ENCODE measurements around the gene NCBP2L.

NCBP2L gene

DNA sequence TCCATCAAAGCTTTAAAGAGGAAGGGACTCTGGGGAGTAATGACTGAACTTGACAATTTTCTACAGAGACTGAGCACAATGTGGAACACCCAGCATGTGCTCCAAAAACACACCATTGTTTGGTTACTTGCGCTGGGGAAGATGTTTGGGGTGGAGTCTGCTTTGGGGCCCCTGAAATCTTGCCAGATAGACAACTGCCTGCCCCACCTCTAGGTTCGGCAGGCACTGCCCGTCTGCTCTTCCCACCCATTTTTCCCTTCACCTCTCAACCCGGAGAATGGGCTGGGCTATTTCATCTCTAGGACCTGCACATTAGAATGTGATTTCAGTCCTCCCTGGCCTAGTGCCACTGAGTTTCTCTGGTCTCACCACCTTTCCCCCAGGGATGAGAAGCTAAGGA lies 43.8 kb upstream of the NCBP2L start:
- Histone ChIP-seq H3K4me3 (ENCODE audit: low read length, poor library complexity, severe bottlenecking) (no peak overlapping the region), H3K9me3 (ENCODE audit: insufficient read depth, low read depth, low read length) (no peaks in the 10 kb centered on the region), H3F3A (ENCODE audit: low read depth) (no peaks in the 10 kb centered on the region), H3K27me3 (ENCODE audit: insufficient read depth, low read length, poor library complexity, severe bottlenecking) (no peaks in the 10 kb centered on the region), H3K4me1 (ENCODE audit: insufficient read depth, low read length, poor library complexity, severe bottlenecking) (peaks cover 3% of the 10 kb centered on the region), H2AFZ (ENCODE audit: low read length) (no peak overlapping the region), H3K9me2 (replicated peaks; ENCODE audit: low read depth, low read length) (no peaks in the 10 kb centered on the region), H4K20me1 (ENCODE audit: insufficient read depth, low read length, poor library complexity, severe bottlenecking) (no peaks in the 10 kb centered on the region), H3K9ac (ENCODE audit: low read depth, low read length, poor library complexity, severe bottlenecking) (no peak overlapping the region), H3K4me2 (ENCODE audit: low read depth, low read length, poor library complexity, severe bottlenecking) (no peak overlapping the region), H3K79me2 (ENCODE audit: insufficient read depth, low read length) (peaks cover 4% of the 10 kb centered on the region; the same call in 1 of the 2 replicates), H3K36me3 (ENCODE audit: insufficient read depth, low read length) (no peaks in the 10 kb centered on the region)
- TF ChIP-seq EZH2phosphoT487 (IDR thresholded peaks at IDR 0.05; ENCODE audit: borderline replicate concordance) (no peak), CTCF (conservative IDR thresholded peaks at IDR 0.05; ENCODE audit: low read length) (no peak)

DNA sequence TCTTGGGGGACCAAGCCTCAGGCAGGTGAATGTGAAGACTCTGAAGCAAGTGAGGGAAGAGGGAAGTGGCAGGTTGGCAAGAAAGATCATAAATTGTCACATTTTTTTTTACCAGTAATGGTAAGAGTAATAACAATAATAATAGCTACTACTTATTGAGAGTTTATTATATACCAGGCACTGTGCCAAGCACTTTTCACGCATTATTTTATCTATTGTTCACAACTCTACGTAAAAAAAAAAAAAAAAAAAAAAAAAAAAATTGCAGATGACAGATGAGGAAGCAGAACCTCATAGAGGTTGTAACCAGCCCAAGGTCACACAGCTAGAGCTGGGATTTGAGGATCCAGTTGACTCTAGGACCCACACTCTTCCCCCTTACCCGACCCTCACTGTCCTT lies 42.9 kb upstream of the NCBP2L start:
- no peaks in the 10 kb centered on the region for H3K9me2 ChIP-seq (replicated peaks; ENCODE audit: low read depth, low read length)
- H3K9me3 ChIP-seq (ENCODE audit: insufficient read depth, low read depth, low read length): no peaks in the 10 kb centered on the region
- H2AFZ ChIP-seq (ENCODE audit: low read length): no peak overlapping the region
- H4K20me1 ChIP-seq (ENCODE audit: insufficient read depth, low read length, poor library complexity, severe bottlenecking): no peaks in the 10 kb centered on the region
- no peak overlapping the region for H3K4me2 ChIP-seq (ENCODE audit: low read depth, low read length, poor library complexity, severe bottlenecking)
- TF ChIP-seq CTCF (conservative IDR thresholded peaks at IDR 0.05; ENCODE audit: low read length) (no peak), EZH2phosphoT487 (IDR thresholded peaks at IDR 0.05; ENCODE audit: borderline replicate concordance) (no peak)
- H3K36me3 ChIP-seq (ENCODE audit: insufficient read depth, low read length): no peaks in the 10 kb centered on the region
- peaks cover 8% of the 10 kb centered on the region; the same call in 1 of the 2 replicates for H3K79me2 ChIP-seq (ENCODE audit: insufficient read depth, low read length)
- H3K4me1 ChIP-seq (ENCODE audit: insufficient read depth, low read length, poor library complexity, severe bottlenecking): peaks cover 3% of the 10 kb centered on the region
- no peaks in the 10 kb centered on the region for H3K27me3 ChIP-seq (ENCODE audit: insufficient read depth, low read length, poor library complexity, severe bottlenecking)
- no peaks in the 10 kb centered on the region for H3F3A ChIP-seq (ENCODE audit: low read depth)
- no peak overlapping the region for H3K4me3 ChIP-seq (ENCODE audit: low read length, poor library complexity, severe bottlenecking)
- H3K9ac ChIP-seq (ENCODE audit: low read depth, low read length, poor library complexity, severe bottlenecking): no peak overlapping the region

DNA sequence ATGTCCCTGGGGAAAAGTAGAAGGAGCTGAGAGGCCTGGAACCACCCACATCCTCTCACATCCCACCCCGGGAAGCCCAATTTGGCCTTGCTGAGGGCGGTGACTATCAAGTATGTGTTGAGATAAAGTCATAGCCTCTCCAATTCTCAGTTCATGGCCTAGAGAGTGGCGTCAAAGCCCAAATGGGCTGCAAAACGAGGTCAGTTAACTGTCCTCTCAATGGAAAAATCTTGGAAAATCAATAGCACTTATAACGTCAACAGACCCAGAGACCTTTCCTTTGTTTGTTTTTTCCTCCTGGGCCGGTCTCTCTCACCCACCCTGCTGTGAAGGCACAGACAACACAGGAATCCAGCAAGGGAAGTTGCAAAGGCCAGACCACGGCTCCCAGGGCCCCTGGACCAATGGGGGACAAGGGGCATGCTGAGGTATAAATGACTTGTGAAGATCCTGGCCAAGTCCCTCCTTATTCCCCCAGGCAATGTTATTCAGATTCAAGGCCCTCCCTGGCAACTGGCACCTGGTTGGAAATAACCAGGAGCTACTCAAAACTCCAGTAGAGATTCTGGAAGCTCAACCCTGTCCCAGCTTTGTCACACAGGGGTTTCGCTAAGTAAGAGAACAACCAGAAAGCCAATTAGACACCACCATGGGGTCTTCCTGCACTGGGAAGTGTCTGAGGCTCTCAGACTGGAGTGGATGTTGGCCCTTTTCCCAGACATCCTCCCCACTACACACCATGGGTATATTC lies 40.6 kb upstream of the NCBP2L start:
- H2AFZ ChIP-seq (ENCODE audit: low read length): no peak overlapping the region
- TF ChIP-seq CTCF (conservative IDR thresholded peaks at IDR 0.05; ENCODE audit: low read length): no peak
- no peak for TF ChIP-seq EZH2phosphoT487 (IDR thresholded peaks at IDR 0.05; ENCODE audit: borderline replicate concordance)
- H3K4me1 ChIP-seq (ENCODE audit: insufficient read depth, low read length, poor library complexity, severe bottlenecking): peaks cover 13% of the 10 kb centered on the region
- peaks cover 8% of the 10 kb centered on the region; the same call in 1 of the 2 replicates for H3K79me2 ChIP-seq (ENCODE audit: insufficient read depth, low read length)
- no peaks in the 10 kb centered on the region; the same call in 1 of the 2 replicates for H3K36me3 ChIP-seq (ENCODE audit: insufficient read depth, low read length)
- H3K9me3 ChIP-seq (ENCODE audit: insufficient read depth, low read depth, low read length): no peaks in the 10 kb centered on the region
- H3K4me2 ChIP-seq (ENCODE audit: low read depth, low read length, poor library complexity, severe bottlenecking): no peak overlapping the region
- H3F3A ChIP-seq (ENCODE audit: low read depth): no peaks in the 10 kb centered on the region
- no peak overlapping the region for H3K4me3 ChIP-seq (ENCODE audit: low read length, poor library complexity, severe bottlenecking)
- no peaks in the 10 kb centered on the region for H4K20me1 ChIP-seq (ENCODE audit: insufficient read depth, low read length, poor library complexity, severe bottlenecking)
- no peaks in the 10 kb centered on the region for H3K27me3 ChIP-seq (ENCODE audit: insufficient read depth, low read length, poor library complexity, severe bottlenecking)
- H3K9me2 ChIP-seq (replicated peaks; ENCODE audit: low read depth, low read length): no peaks in the 10 kb centered on the region
- no peak overlapping the region for H3K9ac ChIP-seq (ENCODE audit: low read depth, low read length, poor library complexity, severe bottlenecking)

Data from Loucy (cell line).